HG03159 (cell line): ENCODE data around the gene GPX6.
"Not testable (repeated sequence)": the region's sequence is repeated elsewhere in the genome, so short reads cannot be mapped to it uniquely, and the experiment has no call there.

ENCODE experiments used
- ATAC-seq: cut with Tn5 transposase; IDR thresholded peaks from one replicate; pipeline ENCODE4 v1.9.1; 2021; ENCODE audit warnings: mild to moderate bottlenecking, moderate library complexity; ENCODE audit not compliant: unreplicated experiment

The GPX6 gene

GRCh38 chr6:28486533-28486932 is 29.1 kb downstream of the GPX6 start:
- ATAC-seq = no peak

GRCh38 chr6:28485482-28485881 is 30.1 kb downstream of the GPX6 start:
- ATAC-seq = no peak

GRCh38 chr6:28480253-28480932 is 35.2 kb downstream of the GPX6 start:
- ATAC-seq = no peak

DNA sequence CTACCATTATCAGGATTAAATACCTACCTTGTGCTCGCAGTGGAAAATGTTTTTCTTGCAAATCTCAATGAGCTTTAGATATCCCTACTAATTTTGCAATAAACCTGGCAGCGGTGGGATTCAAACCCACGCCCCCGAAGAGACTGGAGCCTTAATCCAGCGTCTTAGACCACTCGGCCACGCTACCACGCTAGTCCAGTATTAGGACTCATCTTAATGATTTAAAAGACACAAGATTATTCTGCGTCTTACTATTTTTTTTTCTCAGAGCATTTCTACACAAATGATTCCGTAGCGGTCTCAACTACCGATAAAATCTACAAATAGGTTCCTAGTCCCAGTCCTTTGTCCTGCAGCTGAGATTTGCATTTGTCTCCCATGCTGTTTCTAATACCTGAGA is 37.1 kb downstream of the GPX6 start:
- no peak for ATAC-seq

DNA sequence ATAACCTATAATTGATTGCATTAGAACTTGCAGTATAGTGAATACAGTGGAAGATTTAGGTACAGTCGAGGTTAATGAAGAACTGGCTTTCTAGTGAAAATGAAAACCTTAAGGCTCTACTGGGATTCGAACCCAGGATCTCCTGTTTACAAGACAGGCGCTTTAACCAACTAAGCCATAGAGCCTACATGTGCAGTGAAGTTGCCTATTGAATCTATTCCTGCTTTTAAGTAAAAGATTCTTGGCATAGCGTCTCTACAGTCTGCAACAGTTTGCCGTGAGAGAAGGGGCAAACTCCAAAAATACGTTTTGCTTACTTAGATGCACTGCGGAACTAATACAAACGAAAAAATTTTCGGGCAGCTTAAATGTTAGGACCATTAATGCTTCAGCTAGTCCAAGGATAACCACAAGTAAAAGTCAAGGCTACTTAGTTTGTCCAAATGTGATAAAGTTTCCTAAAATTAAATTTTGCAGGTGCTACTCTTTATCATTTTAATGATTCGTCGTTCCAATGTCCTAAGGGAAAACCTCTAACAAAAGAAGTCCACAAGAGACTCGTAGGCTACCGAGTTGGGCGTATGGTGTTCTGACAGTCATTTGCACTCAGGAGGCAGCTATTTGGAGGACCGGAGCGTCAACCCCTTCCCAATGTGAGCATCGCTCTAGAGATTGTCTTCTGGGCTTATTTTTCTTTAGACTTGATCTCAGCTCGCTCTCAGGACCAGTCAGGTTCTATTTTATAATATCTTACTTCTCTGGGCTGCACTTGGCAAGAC is 41.0 kb downstream of the GPX6 start:
- no peak for ATAC-seq

GRCh38 chr6:28469153-28469745 is 46.3 kb downstream of the GPX6 start:
- ATAC-seq = not testable (repeated sequence)

GRCh38 chr6:28468056-28468455 is 47.5 kb downstream of the GPX6 start:
- no peak for ATAC-seq

DNA sequence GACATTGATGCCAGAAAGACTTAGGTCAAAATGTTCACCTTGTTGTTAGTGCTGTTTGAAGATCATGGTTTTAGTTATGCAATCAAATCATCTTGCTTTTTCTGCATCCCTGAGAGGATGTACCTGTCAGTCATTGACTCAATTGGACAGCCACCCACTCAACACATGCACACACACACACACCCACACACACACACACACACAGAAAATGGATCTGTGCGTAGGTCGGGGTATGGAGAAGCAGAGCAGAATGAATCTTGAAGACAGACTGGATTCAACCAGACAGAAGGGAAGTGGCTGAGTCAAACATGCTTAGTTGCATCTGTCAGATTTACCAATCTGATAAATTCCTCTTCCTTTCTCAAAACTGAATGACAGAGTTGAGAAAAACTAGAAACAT is 53.2 kb downstream of the GPX6 start:
- ATAC-seq = no peak

DNA sequence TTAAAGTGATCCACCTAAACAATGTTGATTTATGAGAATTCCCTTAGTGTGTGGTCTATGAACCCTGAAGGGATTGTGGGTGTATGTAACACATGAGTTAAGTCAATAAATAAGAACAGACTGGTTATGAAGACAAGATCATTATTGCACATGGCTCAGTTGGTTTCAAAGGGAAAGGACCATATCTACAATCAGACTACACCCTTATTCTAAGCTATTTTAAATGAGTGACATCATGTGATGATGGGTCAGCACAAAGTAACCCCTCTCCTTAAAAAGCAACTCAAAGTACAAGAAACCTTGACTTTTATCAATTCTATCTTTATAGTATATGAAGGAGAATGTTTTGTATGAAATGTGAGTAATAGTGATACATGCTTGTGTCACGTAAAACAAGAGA is 57.0 kb downstream of the GPX6 start:
- ATAC-seq = no peak
